A673 (cell line): Measurements from ENCODE around the gene ATP5F1E. TPM values are rescaled to one million over a fixed set of nuclear protein-coding genes. Genes with fewer than 3 reads are reported as not detected.

Experiments used
- BruUV-seq: library from RNA; stranded (reverse); fragments of 400-500 nt; replicated peaks from 2 replicates; lab custom pipeline; 2021; lab: Mats Ljungman, UMichigan
- CTCF ChIA-PET: fragments of 300-600 bp; sonication (Branson Sonifier 250); formaldehyde crosslinking; loops from one replicate; lab custom pipeline; 2022; ENCODE audit warnings: antibody characterized with exemption; lab: Charles Lee
- POLR2A ChIA-PET: fragments of 300-600 bp; sonication (Branson Sonifier 250); formaldehyde crosslinking; loops from one replicate; lab custom pipeline; 2022; ENCODE audit warnings: antibody characterized with exemption; ENCODE audit not compliant: low non-redundant PET; lab: Charles Lee
- DNase-seq: peaks from one replicate; pipeline ENCODE4 v3.0.0-alpha.2; 2015; ENCODE audit warnings: low spot score
- H3K27ac ChIP-seq: fragments of 200-600 bp; sonication (generic); 2 replicates; pipeline ENCODE4 v1.5.1; 2016; ENCODE audit warnings: mixed run types, low read depth, mild to moderate bottlenecking, mixed read lengths, antibody characterized with exemption, low read length; ENCODE audit not compliant: poor library complexity, severe bottlenecking
- H3K27me3 ChIP-seq: fragments of 200-600 bp; sonication (generic); replicated peaks from 2 replicates; pipeline ENCODE4 v1.6.1; 2017; ENCODE audit warnings: mixed run types, low read depth, mild to moderate bottlenecking, mixed read lengths, antibody characterized with exemption, low read length; ENCODE audit not compliant: insufficient read depth, poor library complexity
- H3K36me3 ChIP-seq: fragments of 200-600 bp; sonication (generic); 2 replicates; pipeline ENCODE4 v1.6.1; 2016; ENCODE audit warnings: mixed run types, mild to moderate bottlenecking, mixed read lengths, antibody characterized with exemption, low read length; ENCODE audit not compliant: insufficient read depth, poor library complexity, severe bottlenecking
- H3K4me1 ChIP-seq: fragments of 200-600 bp; sonication (generic); 2 replicates; pipeline ENCODE4 v1.6.1; 2017; ENCODE audit warnings: mixed run types, mild to moderate bottlenecking, mixed read lengths, antibody characterized with exemption, low read length; ENCODE audit not compliant: insufficient read depth, poor library complexity, severe bottlenecking
- H3K4me3 ChIP-seq: fragments of 200-600 bp; sonication (generic); 2 replicates; pipeline ENCODE4 v1.5.1; 2016; ENCODE audit warnings: low read depth, mixed run types, mild to moderate bottlenecking, mixed read lengths, low read length; ENCODE audit not compliant: poor library complexity, severe bottlenecking
- H3K9me3 ChIP-seq: fragments of 200-600 bp; sonication (generic); 2 replicates; pipeline ENCODE4 v1.6.1; 2016; ENCODE audit warnings: mixed run types, low read depth, mild to moderate bottlenecking, mixed read lengths, antibody characterized with exemption, low read length; ENCODE audit not compliant: poor library complexity, severe bottlenecking
- EZH2 ChIP-seq: fragments of 200-600 bp; sonication (generic); IDR thresholded peaks from 2 replicates; pipeline ENCODE4 v1.6.1; 2017; ENCODE audit warnings: borderline replicate concordance, low read depth, mild to moderate bottlenecking, mixed read lengths, antibody characterized with exemption, low read length; ENCODE audit not compliant: poor library complexity, severe bottlenecking
- intact Hi-C: fragments of 100-400 bp; cut with micrococcal nuclease; formaldehyde crosslinking; loops from one replicate; pipeline ENCODE4 v1.10.0; 2022; ENCODE audit not compliant: unreplicated experiment
- total RNA-seq: library from RNA; stranded (reverse); gene quantifications from 2 replicates; pipeline ENCODE4 v1.2.3, GENCODE V29; 2021
- TF ChIP-seq, protein P1 (sequence below): fragments of 300-800, 200-600 bp; sonication (generic); conservative IDR thresholded peaks from 2 replicates; pipeline ENCODE4 v1.5.1; 2017; ENCODE audit warnings: low read depth, mild to moderate bottlenecking, antibody characterized with exemption, low read length, moderate library complexity, mixed read lengths

Gene ATP5F1E
- total RNA-seq, 1 experiment from 2014 or later, result 76.8 TPM

DNA sequence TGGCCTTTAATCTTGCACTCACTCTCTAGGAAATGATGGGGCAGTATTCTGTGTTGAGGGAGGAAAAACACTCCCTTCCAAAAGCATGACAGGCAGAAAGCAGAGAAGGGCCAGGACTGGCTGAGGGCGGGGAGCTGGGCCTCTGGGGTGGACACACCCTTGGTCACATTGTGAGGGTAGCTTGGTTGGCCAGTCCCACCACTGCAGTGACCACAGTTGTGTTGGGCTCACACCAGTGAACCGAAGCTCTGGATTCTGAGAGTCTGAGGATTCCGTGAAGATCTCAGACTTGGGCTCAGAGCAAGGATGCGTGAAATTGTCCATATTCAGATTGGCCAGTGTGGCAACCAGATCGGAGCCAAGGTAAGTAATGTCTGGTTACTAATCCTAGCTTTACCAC, 12.9 kb downstream of the ATP5F1E start, which contains the start of gene TUBB1:
TUBB1 (plus strand) TSS at position 213 of the 400 bp plus-strand sequence; CDS start at position 307, 94 bp downstream.
- H3K27me3 ChIP-seq, result no peaks in the 10 kb centered on the region
- no peak for DNase-seq
- BruUV-seq, result no TSS peak
- intact Hi-C loops, result no loop called here
- ChIA-PET POLR2A (no interaction called here), CTCF (no interaction called here)
- no peaks in the 10 kb centered on the region for H3K9me3 ChIP-seq
- H3K36me3 ChIP-seq, result peaks cover 3% of the 10 kb centered on the region
- TF ChIP-seq EZH2, result no peak
- TF ChIP-seq, protein P1, sequence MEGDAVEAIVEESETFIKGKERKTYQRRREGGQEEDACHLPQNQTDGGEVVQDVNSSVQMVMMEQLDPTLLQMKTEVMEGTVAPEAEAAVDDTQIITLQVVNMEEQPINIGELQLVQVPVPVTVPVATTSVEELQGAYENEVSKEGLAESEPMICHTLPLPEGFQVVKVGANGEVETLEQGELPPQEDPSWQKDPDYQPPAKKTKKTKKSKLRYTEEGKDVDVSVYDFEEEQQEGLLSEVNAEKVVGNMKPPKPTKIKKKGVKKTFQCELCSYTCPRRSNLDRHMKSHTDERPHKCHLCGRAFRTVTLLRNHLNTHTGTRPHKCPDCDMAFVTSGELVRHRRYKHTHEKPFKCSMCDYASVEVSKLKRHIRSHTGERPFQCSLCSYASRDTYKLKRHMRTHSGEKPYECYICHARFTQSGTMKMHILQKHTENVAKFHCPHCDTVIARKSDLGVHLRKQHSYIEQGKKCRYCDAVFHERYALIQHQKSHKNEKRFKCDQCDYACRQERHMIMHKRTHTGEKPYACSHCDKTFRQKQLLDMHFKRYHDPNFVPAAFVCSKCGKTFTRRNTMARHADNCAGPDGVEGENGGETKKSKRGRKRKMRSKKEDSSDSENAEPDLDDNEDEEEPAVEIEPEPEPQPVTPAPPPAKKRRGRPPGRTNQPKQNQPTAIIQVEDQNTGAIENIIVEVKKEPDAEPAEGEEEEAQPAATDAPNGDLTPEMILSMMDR, result no peak
- H3K27ac ChIP-seq, result no peak within 1 kb of the TSS
- H3K4me1 ChIP-seq, result peaks cover 15% of the 10 kb centered on the region
- no peak within 1 kb of the TSS for H3K4me3 ChIP-seq

DNA sequence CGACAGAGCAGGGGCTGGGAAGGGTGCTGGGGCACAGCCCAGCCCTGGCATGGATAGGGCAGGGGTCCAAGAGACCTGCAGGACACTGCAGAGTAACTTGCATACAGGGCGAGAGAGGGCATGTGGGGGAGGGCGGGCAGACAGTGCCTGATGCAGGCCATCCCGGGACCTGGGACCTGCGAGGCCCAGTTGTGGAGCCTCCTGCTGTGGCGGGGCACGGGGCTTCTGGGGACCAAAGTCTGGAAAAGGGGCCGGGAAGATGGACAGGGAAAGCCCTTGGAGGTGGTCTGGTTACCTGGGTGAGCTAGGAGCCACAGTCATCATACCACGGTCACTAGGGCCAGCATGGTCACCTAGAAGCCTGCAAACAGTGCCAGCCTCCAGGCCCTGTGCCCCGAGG, 13.3 kb downstream of the ATP5F1E start:
- no peak for DNase-seq
- H3K9me3 ChIP-seq, result no peaks in the 10 kb centered on the region
- H3K4me3 ChIP-seq, result no peak overlapping the region
- no peaks in the 10 kb centered on the region for H3K27me3 ChIP-seq
- CTCF ChIA-PET, result interaction anchor here (0.6 kb wide), 1 partner anchor 270 kb away, joined by 6 read pairs; no protein-coding TSS in a partner anchor
- no TSS peak for BruUV-seq
- TF ChIP-seq, protein P1, result no peak
- no peak for TF ChIP-seq EZH2
- H3K4me1 ChIP-seq, result peaks cover 15% of the 10 kb centered on the region
- no peak overlapping the region for H3K27ac ChIP-seq
- POLR2A ChIA-PET, result no interaction called here
- intact Hi-C loops, result no loop called here
- H3K36me3 ChIP-seq, result no peaks in the 10 kb centered on the region

DNA sequence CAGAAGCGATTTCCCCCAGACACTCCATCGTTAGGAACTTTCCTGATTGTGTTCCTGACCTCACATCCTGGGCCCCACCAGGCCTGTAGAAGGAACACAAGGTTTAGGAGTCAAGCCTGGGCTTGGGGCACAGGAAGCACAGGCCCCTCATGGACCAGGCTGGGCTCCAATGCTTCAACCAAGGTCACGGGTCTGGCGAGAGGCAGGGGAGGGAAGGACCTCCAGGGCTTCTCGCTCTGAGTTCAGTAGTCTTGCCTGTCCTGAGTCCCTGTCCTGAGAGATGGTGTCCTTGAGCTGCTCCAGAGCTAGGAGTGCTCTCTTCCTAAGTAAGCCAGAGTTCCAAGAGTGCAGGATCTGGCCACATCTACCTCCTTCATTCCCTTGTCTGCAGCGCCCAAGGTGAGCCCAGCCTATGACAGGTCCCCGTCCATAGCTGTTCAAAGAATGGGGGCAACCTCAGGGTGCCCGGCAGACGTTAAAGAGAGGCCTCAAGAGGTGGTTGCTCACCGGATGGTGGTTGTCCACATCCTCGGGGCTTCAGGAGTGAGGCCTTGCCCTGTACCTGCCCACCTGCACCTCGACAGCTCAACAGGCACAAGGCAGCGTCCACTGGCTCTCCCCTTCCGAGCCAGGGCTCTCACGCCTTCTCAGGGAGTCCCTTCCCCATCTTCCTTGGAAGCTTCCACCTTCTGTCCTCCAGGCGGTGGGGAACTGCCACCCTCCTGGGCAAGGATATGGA, 14.5 kb downstream of the ATP5F1E start:
- no peak overlapping the region for H3K27ac ChIP-seq
- H3K9me3 ChIP-seq, result no peaks in the 10 kb centered on the region
- no peak for TF ChIP-seq EZH2
- TF ChIP-seq, protein P1, result no peak
- no peak overlapping the region for H3K4me3 ChIP-seq
- no TSS peak for BruUV-seq
- no peaks in the 10 kb centered on the region for H3K36me3 ChIP-seq
- DNase-seq, result no peak
- intact Hi-C loops, result no loop called here
- ChIA-PET CTCF (no interaction called here), POLR2A (no interaction called here)
- peaks cover 15% of the 10 kb centered on the region for H3K4me1 ChIP-seq
- no peaks in the 10 kb centered on the region for H3K27me3 ChIP-seq
